Skeletal muscle cell (primary cell): ENCODE results near the gene FAM229A.
"Not testable (repeated sequence)": the region's sequence is repeated elsewhere in the genome, so short reads cannot be mapped to it uniquely, and the experiment has no call there.

Experiments
- DNase-seq: peaks from one replicate; pipeline ENCODE4 v3.0.0-alpha.2; 2010; ENCODE audit warnings: low read depth
- H3K4me3 ChIP-seq: 2 replicates; pipeline ENCODE4 v1.5.1; 2011; ENCODE audit warnings: low read depth, mild to moderate bottlenecking, control low read depth, low read length, moderate library complexity

Gene FAM229A

GRCh38 chr1:32362474-32363313 lies at the start of gene FAM229A, which contains the start of gene TSSK3:
Gene FAM229A, minus strand, starts transcription at chr1:32362485. Its CDS starts 394 bp downstream, at chr1:32362091.
Gene TSSK3, plus strand, starts transcription at chr1:32362539. Its CDS starts 163 bp downstream, at chr1:32362702.
- no peak for DNase-seq
- peak within 1 kb of the TSS; percentile 48 for H3K4me3 ChIP-seq

GRCh38 chr1:32411261-32411660 lies 49.0 kb upstream of the FAM229A start:
- no peak for DNase-seq
- no peak overlapping the region for H3K4me3 ChIP-seq

GRCh38 chr1:32406629-32407111 lies 44.4 kb upstream of the FAM229A start:
- no peak overlapping the region for H3K4me3 ChIP-seq
- no peak for DNase-seq

GRCh38 chr1:32405672-32406467 lies 43.6 kb upstream of the FAM229A start:
- H3K4me3 ChIP-seq, result no peak overlapping the region
- no peak for DNase-seq

GRCh38 chr1:32404946-32405345 lies 42.7 kb upstream of the FAM229A start:
- no peak for DNase-seq
- H3K4me3 ChIP-seq, result no peak overlapping the region

- DNase-seq, result peak; percentile 52
- H3K4me3 ChIP-seq, result no peak overlapping the region
These were observed 38.8 kb upstream of the FAM229A start for GRCh38 chr1:32400876-32401631.

GRCh38 chr1:32399843-32400242 lies 37.6 kb upstream of the FAM229A start:
- DNase-seq, result no peak
- H3K4me3 ChIP-seq, result no peak overlapping the region

GRCh38 chr1:32398401-32398800 lies 36.1 kb upstream of the FAM229A start:
- DNase-seq, result no peak

GRCh38 chr1:32396524-32396923 lies 34.2 kb upstream of the FAM229A start:
- DNase-seq, H3K4me3 ChIP-seq: not testable (repeated sequence)

More at GRCh38 chr1:32398401-32398800, 36.1 kb upstream of the FAM229A start:
- no peak overlapping the region for H3K4me3 ChIP-seq

- H3K4me3 ChIP-seq, result peak overlapping the region; percentile 86
- no peak for DNase-seq
These were observed 32.7 kb upstream of the FAM229A start for GRCh38 chr1:32394890-32395432.

- DNase-seq, result peak; percentile 91
- peak within 1 kb of the TSS; percentile 86 for H3K4me3 ChIP-seq
These were observed 32.0 kb upstream of the FAM229A start, which contains the start of gene BSDC1 for GRCh38 chr1:32394141-32394889. Gene BSDC1, minus strand, starts transcription at chr1:32394441. Its CDS starts 27 bp downstream, at chr1:32394414.

GRCh38 chr1:32393832-32394140 lies 31.5 kb upstream of the FAM229A start:
- H3K4me3 ChIP-seq, result peak overlapping the region; percentile 86
- DNase-seq, result no peak

GRCh38 chr1:32393136-32393535 lies 30.9 kb upstream of the FAM229A start:
- DNase-seq, result no peak
- H3K4me3 ChIP-seq, result peak overlapping the region; percentile 86

- no peak for DNase-seq
- no peak overlapping the region for H3K4me3 ChIP-seq
These were observed 30.0 kb upstream of the FAM229A start for GRCh38 chr1:32392325-32392724.

- no peak overlapping the region for H3K4me3 ChIP-seq
- no peak for DNase-seq
These were observed 28.9 kb upstream of the FAM229A start for GRCh38 chr1:32390904-32391870.

- H3K4me3 ChIP-seq, result no peak overlapping the region
- DNase-seq, result no peak
These were observed 26.4 kb upstream of the FAM229A start for GRCh38 chr1:32388641-32389040.

GRCh38 chr1:32386676-32387392 lies 24.5 kb upstream of the FAM229A start:
- H3K4me3 ChIP-seq, result no peak overlapping the region
- no peak for DNase-seq
